ENCODE data around the gene FHL3.
A peak's percentile ranks its signal among the peaks of the same experiment; 100 is the strongest.

The FHL3 gene

GRCh38 chr1:38009841-38010180, 4.5 kb upstream of the FHL3 start:
- DNase-seq = no peak
- Histone ChIP-seq H3K4me3 (ENCODE audit: low read length) (no peak overlapping the region), H3K79me2 (ENCODE audit: control insufficient read depth, insufficient read depth, low read length) (peaks cover 23% of the 10 kb centered on the region), H2BK5ac (ENCODE audit: low read length) (no peak overlapping the region), H3K23ac (ENCODE audit: low read length) (no peak overlapping the region), H2BK15ac (replicated peaks; ENCODE audit: low read depth) (no peak overlapping the region), H4K8ac (ENCODE audit: low read depth, low read length) (no peak overlapping the region), H2AK5ac (ENCODE audit: low read length) (peak overlapping the region; percentile 86), H3K27ac (ENCODE audit: low read depth, low read length) (peak overlapping the region; percentile 76), H3K56ac (ENCODE audit: low read length) (peak overlapping the region; percentile 19), H3K4me2 (ENCODE audit: low read length) (no peak overlapping the region), H3K9ac (ENCODE audit: low read length) (no peak overlapping the region), H3K79me1 (ENCODE audit: low read length) (peaks cover 9% of the 10 kb centered on the region), H2BK120ac (ENCODE audit: low read depth, low read length) (no peak overlapping the region), H3K27me3 (ENCODE audit: insufficient read depth, low read length, poor library complexity) (no peaks in the 10 kb centered on the region), H3K36me3 (ENCODE audit: control insufficient read depth, insufficient read depth, low read length) (no peaks in the 10 kb centered on the region), H3K4ac (ENCODE audit: low read depth, low read length) (peak overlapping the region; percentile 62), H3K18ac (ENCODE audit: low read length) (no peak overlapping the region), H3K4me1 (ENCODE audit: control insufficient read depth, low read depth, low read length) (peaks cover 10% of the 10 kb centered on the region), H4K5ac (ENCODE audit: low read length) (no peak overlapping the region)
- WGBS (ENCODE audit: extremely low coverage, insufficient coverage, low lambda C conversion rate) = no CpG with 5 or more reads among the region's 6 CpGs

DNA sequence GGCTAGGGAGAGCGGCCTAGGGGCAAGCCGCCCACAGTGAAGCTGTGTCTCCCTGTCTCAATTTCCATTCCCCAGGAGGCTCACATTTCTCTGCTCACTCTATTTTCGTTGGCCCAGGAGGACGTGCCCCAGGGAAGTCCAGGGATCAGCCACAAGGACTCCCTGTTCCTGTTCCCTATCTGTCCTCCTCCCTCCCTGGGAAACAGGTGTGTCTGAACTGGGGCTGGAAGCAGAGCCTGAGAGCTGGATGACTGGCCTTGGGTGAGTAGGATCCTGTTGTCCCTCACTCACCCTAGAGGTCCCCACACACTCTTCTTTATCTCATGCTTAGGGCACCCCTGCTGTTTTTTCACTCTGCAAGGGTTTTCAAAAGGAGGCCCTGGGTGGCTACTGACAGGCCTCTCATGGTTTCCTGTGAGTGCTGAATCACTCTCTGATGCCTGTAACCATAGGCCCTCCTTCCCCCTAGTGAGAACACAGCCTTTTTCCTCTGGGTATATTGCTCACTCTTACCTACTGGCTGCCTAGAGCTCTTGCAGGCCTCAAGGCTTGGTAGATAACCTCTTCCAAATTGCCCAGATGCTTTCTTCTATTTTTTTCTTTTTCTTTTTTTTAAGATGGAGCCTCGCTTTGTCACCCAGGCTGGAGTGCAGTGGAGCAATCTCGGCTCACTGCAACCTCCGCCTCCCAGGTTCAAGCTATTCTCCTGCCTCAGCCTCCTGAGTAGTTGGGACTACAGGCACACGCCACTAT, 4.0 kb upstream of the FHL3 start:
- peaks cover 11% of the 10 kb centered on the region for H3K4me1 ChIP-seq (ENCODE audit: control insufficient read depth, low read depth, low read length)
- H2AK5ac ChIP-seq (ENCODE audit: low read length) = no peak overlapping the region
- DNase-seq = peak; percentile 89
- peak overlapping the region; percentile 8 for H3K18ac ChIP-seq (ENCODE audit: low read length)
- H3K23ac ChIP-seq (ENCODE audit: low read length) = no peak overlapping the region
- peak overlapping the region; percentile 76 for H3K27ac ChIP-seq (ENCODE audit: low read depth, low read length)
- H3K56ac ChIP-seq (ENCODE audit: low read length) = peak overlapping the region; percentile 65
- H2BK120ac ChIP-seq (ENCODE audit: low read depth, low read length) = peak overlapping the region; percentile 0
- no peak overlapping the region for H3K4me2 ChIP-seq (ENCODE audit: low read length)
- peak overlapping the region; percentile 62 for H3K4ac ChIP-seq (ENCODE audit: low read depth, low read length)
- H3K79me2 ChIP-seq (ENCODE audit: control insufficient read depth, insufficient read depth, low read length) = peaks cover 23% of the 10 kb centered on the region
- H3K9ac ChIP-seq (ENCODE audit: low read length) = peak overlapping the region; percentile 35
- WGBS (ENCODE audit: extremely low coverage, insufficient coverage, low lambda C conversion rate) = no CpG with 5 or more reads among the region's 8 CpGs
- H3K36me3 ChIP-seq (ENCODE audit: control insufficient read depth, insufficient read depth, low read length) = no peaks in the 10 kb centered on the region
- peak overlapping the region; percentile 33 for H2BK5ac ChIP-seq (ENCODE audit: low read length)
- H3K4me3 ChIP-seq (ENCODE audit: low read length) = no peak overlapping the region
- no peak overlapping the region for H4K8ac ChIP-seq (ENCODE audit: low read depth, low read length)
- peaks cover 13% of the 10 kb centered on the region for H3K79me1 ChIP-seq (ENCODE audit: low read length)
- H3K27me3 ChIP-seq (ENCODE audit: insufficient read depth, low read length, poor library complexity) = no peaks in the 10 kb centered on the region
- peak overlapping the region; percentile 74 for H4K5ac ChIP-seq (ENCODE audit: low read length)
- H2BK15ac ChIP-seq (replicated peaks; ENCODE audit: low read depth) = no peak overlapping the region

- peak overlapping the region; percentile 3 for H3K27ac ChIP-seq (ENCODE audit: low read depth, low read length)
- H2BK120ac ChIP-seq (ENCODE audit: low read depth, low read length) = no peak overlapping the region
- H4K8ac ChIP-seq (ENCODE audit: low read depth, low read length) = no peak overlapping the region
Measured at GRCh38 chr1:38006008-38006828, 904 bp upstream of the FHL3 start.

GRCh38 chr1:38004284-38005108, 818 bp downstream of the FHL3 start:
- peak overlapping the region; percentile 80 for H3K4me3 ChIP-seq (ENCODE audit: low read length)
- no peak overlapping the region for H2BK15ac ChIP-seq (replicated peaks; ENCODE audit: low read depth)
- peak overlapping the region; percentile 55 for H2BK120ac ChIP-seq (ENCODE audit: low read depth, low read length)
- H2AK5ac ChIP-seq (ENCODE audit: low read length) = peak overlapping the region; percentile 27
- no peak overlapping the region for H4K8ac ChIP-seq (ENCODE audit: low read depth, low read length)
- no peaks in the 10 kb centered on the region for H3K36me3 ChIP-seq (ENCODE audit: control insufficient read depth, insufficient read depth, low read length)
- peaks cover 24% of the 10 kb centered on the region for H3K79me2 ChIP-seq (ENCODE audit: control insufficient read depth, insufficient read depth, low read length)
- H3K9ac ChIP-seq (ENCODE audit: low read length) = peak overlapping the region; percentile 96
- peak overlapping the region; percentile 95 for H3K4ac ChIP-seq (ENCODE audit: low read depth, low read length)
- H4K5ac ChIP-seq (ENCODE audit: low read length) = no peak overlapping the region
- peak overlapping the region; percentile 94 for H3K56ac ChIP-seq (ENCODE audit: low read length)
- H3K4me1 ChIP-seq (ENCODE audit: control insufficient read depth, low read depth, low read length) = peaks cover 31% of the 10 kb centered on the region
- H3K27me3 ChIP-seq (ENCODE audit: insufficient read depth, low read length, poor library complexity) = no peaks in the 10 kb centered on the region
- H3K4me2 ChIP-seq (ENCODE audit: low read length) = peak overlapping the region; percentile 99
- H3K18ac ChIP-seq (ENCODE audit: low read length) = peak overlapping the region; percentile 98
- peaks cover 12% of the 10 kb centered on the region for H3K79me1 ChIP-seq (ENCODE audit: low read length)
- H3K27ac ChIP-seq (ENCODE audit: low read depth, low read length) = peak overlapping the region; percentile 36
- peak overlapping the region; percentile 74 for H2BK5ac ChIP-seq (ENCODE audit: low read length)
- WGBS (ENCODE audit: extremely low coverage, insufficient coverage, low lambda C conversion rate) = no CpG with 5 or more reads among the region's 26 CpGs
- peak; percentile 38 for DNase-seq
- H3K23ac ChIP-seq (ENCODE audit: low read length) = peak overlapping the region; percentile 81

More at GRCh38 chr1:38006008-38006828, 904 bp upstream of the FHL3 start:
- Histone ChIP-seq H2BK5ac (ENCODE audit: low read length) (peak overlapping the region; percentile 45), H3K79me2 (ENCODE audit: control insufficient read depth, insufficient read depth, low read length) (peaks cover 24% of the 10 kb centered on the region), H3K23ac (ENCODE audit: low read length) (peak overlapping the region; percentile 6), H2BK15ac (replicated peaks; ENCODE audit: low read depth) (no peak overlapping the region), H3K56ac (ENCODE audit: low read length) (peak overlapping the region; percentile 68), H3K27me3 (ENCODE audit: insufficient read depth, low read length, poor library complexity) (no peaks in the 10 kb centered on the region), H4K5ac (ENCODE audit: low read length) (no peak overlapping the region), H3K9ac (ENCODE audit: low read length) (peak overlapping the region; percentile 61), H3K36me3 (ENCODE audit: control insufficient read depth, insufficient read depth, low read length) (no peaks in the 10 kb centered on the region), H3K4ac (ENCODE audit: low read depth, low read length) (peak overlapping the region; percentile 46), H2AK5ac (ENCODE audit: low read length) (no peak overlapping the region), H3K4me2 (ENCODE audit: low read length) (peak overlapping the region; percentile 30), H3K79me1 (ENCODE audit: low read length) (peaks cover 12% of the 10 kb centered on the region), H3K4me1 (ENCODE audit: control insufficient read depth, low read depth, low read length) (peaks cover 17% of the 10 kb centered on the region), H3K18ac (ENCODE audit: low read length) (no peak overlapping the region), H3K4me3 (ENCODE audit: low read length) (no peak overlapping the region)
- no CpG with 5 or more reads among the region's 12 CpGs for WGBS (ENCODE audit: extremely low coverage, insufficient coverage, low lambda C conversion rate)
- peak; percentile 40 for DNase-seq

DNA sequence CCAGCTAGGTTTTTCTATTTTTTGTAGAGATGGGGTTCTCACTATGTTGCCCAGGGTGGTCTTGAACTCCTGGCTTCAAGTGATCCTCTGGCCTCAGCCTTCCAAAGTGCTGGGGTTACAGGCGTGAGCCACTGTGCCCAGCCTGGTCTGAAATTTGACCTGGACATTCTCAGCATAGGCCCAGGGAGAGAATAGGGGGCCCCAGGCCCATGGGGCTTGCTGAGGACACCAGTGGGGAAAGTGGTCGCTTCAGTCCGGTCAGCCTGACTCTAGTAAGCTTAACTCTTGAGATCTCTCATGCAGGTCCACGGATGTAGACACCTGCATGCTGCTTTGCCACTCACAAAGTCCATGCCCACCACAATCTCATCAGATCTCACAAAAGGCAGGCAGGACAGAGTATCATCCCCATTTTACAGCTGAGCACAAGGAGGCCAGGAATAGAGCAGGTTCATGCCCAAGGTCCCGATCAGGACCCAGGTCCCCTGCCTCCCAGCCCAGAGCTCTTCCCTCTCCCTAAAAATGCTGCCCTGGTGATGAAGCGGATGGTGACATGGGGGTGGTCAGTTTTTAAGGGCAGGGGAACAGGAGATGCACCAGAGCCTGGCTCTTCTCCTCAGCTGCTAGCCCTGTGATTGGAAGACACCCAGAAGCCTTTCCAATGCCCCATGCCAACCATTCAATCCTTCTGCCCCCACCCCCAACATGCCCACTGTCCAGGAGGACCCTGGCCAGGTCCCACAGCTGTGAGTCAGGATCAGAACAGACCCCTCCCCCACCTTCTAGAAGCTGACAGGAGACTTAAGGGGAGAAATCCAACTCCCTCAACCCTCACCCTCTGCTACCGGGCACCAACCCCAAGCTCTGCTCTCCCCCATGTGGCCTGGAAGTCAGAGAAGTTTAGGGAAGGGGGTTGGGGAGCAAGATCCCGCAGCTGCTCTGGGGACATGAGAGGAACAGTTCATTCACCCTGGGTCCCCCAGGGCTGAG, 1.8 kb downstream of the FHL3 start:
- Histone ChIP-seq H3K4me1 (ENCODE audit: control insufficient read depth, low read depth, low read length) (peaks cover 36% of the 10 kb centered on the region), H3K79me1 (ENCODE audit: low read length) (peaks cover 19% of the 10 kb centered on the region), H2BK5ac (ENCODE audit: low read length) (no peak overlapping the region), H3K27me3 (ENCODE audit: insufficient read depth, low read length, poor library complexity) (no peaks in the 10 kb centered on the region), H3K18ac (ENCODE audit: low read length) (no peak overlapping the region), H4K5ac (ENCODE audit: low read length) (no peak overlapping the region), H3K56ac (ENCODE audit: low read length) (peak overlapping the region; percentile 94), H3K27ac (ENCODE audit: low read depth, low read length) (no peak overlapping the region), H2BK15ac (replicated peaks; ENCODE audit: low read depth) (no peak overlapping the region), H2AK5ac (ENCODE audit: low read length) (no peak overlapping the region), H3K4ac (ENCODE audit: low read depth, low read length) (peak overlapping the region; percentile 1), H2BK120ac (ENCODE audit: low read depth, low read length) (no peak overlapping the region), H3K23ac (ENCODE audit: low read length) (peak overlapping the region; percentile 59), H3K79me2 (ENCODE audit: control insufficient read depth, insufficient read depth, low read length) (peaks cover 31% of the 10 kb centered on the region), H4K8ac (ENCODE audit: low read depth, low read length) (no peak overlapping the region), H3K9ac (ENCODE audit: low read length) (peak overlapping the region; percentile 96), H3K4me2 (ENCODE audit: low read length) (peak overlapping the region; percentile 99), H3K36me3 (ENCODE audit: control insufficient read depth, insufficient read depth, low read length) (peaks cover 6% of the 10 kb centered on the region), H3K4me3 (ENCODE audit: low read length) (peak overlapping the region; percentile 0)
- no CpG with 5 or more reads among the region's 8 CpGs for WGBS (ENCODE audit: extremely low coverage, insufficient coverage, low lambda C conversion rate)
- DNase-seq = peak; percentile 36
